Stimulated activated CD8-positive, alpha-beta memory T cell treated with anti-CD3 and anti-CD28 coated beads, Interleukin-2, amount 100 ng/mL, for 1 hour (primary cell): ENCODE measurements around the gene ANO9.
"Not testable (repeated sequence)": the region's sequence is repeated elsewhere in the genome, so short reads cannot be mapped to it uniquely, and the experiment has no call there.

ENCODE experiments used
- DNase-seq, 2 donors: peaks; one replicate each; pipeline ENCODE4 v3.0.0-alpha.2; 2020; ENCODE audit warnings: low read depth in 2 of 2

ANO9 gene

GRCh38 chr11:434496-434895, 7.3 kb downstream of the ANO9 start:
- no peak for DNase-seq

GRCh38 chr11:433641-434040, 8.2 kb downstream of the ANO9 start:
- no peak for DNase-seq

DNA sequence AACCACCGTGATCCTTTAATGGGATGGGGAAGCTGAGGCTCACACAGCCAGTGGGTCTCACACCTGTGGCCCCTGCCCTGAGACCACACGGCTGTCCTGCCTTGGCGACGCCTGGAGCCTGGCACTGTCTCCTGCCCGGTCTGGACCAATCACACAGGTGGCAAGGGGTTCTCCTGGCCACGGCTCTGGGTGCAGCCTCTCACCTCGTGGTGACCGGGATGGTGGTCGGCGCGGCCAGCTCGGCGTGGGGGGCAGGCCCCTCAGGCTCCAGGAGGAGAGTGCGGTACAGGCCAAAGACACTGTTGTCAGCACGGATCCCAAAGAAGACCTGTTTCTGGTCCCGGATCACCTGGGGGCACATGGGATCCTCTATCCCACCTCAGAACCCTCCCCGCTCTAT, 8.7 kb downstream of the ANO9 start:
- DNase-seq: no peak

DNA sequence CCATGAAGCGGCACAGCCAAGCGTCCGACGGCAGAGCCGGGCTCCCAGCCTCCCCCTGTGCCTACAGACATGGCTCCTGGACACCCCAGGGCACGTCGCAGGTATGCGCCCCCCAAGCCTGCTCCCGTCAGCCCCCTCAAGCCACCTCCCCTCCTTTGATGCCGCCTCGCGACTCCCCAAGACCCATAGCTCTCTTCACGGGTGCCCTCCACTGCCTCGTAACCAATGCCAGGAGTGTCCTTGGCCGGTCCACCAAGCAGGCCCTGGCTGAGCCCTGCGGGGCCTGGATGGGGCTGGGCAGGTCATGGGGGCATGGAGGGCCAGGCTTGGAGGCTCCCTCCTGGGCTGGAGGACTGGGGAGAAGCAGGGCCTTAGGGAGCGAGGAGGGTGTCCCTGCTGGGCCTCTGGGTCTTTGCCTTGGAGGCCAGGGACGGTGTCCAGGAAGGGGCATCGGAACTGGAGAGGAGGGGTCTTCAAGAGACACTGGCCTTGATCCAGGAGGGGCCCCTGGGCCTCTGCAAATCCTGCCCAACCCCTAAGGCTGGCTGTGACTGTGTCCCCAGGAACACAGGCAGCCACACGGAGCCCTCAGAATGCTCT, 9.2 kb downstream of the ANO9 start:
- no peak for DNase-seq

DNA sequence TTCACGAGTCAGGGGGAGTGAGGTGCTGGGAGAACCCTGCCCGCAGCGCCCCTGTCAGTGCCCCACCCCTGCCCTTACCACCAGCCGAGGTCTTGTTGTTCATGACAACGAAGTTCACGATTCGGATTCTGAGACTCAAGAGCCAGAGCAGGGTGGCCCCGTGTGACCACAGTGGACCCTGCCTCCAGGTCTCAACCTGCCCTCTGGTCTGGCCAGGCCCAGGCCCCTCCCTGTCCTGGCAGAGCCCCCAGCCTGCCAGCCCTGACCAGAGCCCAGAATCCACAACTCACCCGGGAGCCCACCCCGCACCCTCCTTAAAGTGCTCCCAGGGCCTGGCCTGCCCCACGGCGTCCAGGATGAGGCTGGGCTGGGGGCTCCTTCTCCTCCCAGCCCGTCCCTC, 9.9 kb downstream of the ANO9 start:
- no peak for DNase-seq

GRCh38 chr11:429931-430456, 11.8 kb downstream of the ANO9 start:
- DNase-seq: no peak

GRCh38 chr11:429391-429790, 12.4 kb downstream of the ANO9 start:
- no peak for DNase-seq

DNA sequence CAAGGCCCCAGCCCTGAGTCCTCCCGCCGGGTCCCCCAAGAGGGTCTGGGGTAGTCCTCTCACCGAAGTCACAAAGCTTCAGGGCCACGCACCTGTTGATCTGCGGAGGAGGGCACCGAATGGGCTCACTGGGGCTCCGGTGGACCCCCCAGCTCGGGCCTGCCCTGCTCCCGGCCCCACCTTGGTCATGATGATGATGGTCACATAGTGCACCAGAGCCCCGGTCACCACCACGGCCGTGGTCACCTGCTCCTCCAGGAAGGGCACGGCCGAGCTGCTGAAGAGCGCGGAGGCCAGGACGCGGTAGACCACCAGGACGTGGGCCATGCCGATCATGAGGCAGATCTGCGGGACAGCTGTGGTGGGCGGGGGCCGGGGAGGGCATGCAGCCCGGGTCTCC, 13.5 kb downstream of the ANO9 start:
- no peak for DNase-seq

- no peak for DNase-seq
These were observed 15.0 kb downstream of the ANO9 start for GRCh38 chr11:426851-427250.

DNA sequence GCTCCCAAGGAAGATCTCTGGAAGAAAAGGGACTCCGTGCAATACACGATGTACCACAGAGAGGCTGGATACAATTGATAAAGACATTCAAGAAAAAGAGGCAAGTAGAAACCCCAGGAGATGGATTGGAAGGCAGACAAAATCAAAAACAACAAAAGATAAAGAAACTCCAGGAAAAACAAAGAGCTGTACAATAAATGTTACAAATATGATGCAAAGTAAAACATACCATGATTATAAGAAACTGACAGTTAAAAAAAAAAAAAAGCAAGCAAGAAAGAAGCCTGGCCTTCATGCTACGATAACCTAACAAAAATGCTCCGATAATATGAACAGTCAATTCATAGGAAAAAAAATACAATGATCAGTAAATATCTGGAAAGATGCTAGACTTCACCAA, 16.5 kb downstream of the ANO9 start:
- no peak for DNase-seq

- not testable (repeated sequence) for DNase-seq
These were observed 17.0 kb downstream of the ANO9 start for GRCh38 chr11:424766-425165.

GRCh38 chr11:424232-424631, 17.6 kb downstream of the ANO9 start:
- DNase-seq: no peak

- DNase-seq: no peak
These were observed 19.6 kb downstream of the ANO9 start for GRCh38 chr11:422249-422656.

GRCh38 chr11:420911-421321, 20.9 kb downstream of the ANO9 start:
- DNase-seq: no peak

GRCh38 chr11:420054-420910, 21.5 kb downstream of the ANO9 start:
- no peak for DNase-seq

- no peak for DNase-seq
These were observed 22.4 kb downstream of the ANO9 start for GRCh38 chr11:419248-420005.

GRCh38 chr11:418343-419247, 23.2 kb downstream of the ANO9 start:
- no peak for DNase-seq

DNA sequence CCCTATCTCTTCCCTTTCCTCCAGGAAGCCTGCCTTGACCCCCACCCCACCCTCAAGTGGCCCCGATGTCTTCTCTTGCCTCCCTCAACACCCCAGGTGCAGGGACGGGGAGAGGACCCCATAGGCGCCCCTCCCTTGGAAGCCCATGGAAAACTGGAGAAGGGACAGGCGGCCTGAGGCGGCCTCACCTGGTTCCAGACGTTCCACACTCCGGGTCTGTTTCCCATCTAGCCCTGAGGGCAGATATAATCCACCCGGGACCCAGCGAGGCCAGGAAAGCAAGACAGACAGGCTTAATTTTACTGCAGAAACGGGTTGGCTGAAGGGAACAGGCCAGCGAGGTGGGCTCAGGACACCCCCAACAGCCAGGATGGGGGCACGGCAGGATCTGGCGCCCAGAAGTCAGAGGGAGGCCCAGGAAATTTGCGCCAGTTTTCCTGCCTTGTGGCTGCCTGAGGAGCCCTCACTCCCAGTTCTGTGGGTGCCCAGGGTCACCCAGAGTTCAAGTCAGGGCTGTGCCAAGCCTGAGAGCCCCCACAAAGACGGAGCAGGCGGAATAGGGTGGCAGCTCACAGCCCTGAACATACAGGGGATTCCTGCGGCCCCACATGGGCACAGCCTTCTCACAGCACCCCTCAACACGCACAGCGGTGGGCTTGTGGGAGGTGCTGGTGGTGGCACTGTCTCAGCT, 24.0 kb downstream of the ANO9 start:
- no peak for DNase-seq

- no peak for DNase-seq
These were observed 24.8 kb downstream of the ANO9 start for GRCh38 chr11:416757-417621.
